Spleen (tissue), 11 donors: ENCODE measurements around the gene GRIK3. TPM values are rescaled to one million over a fixed set of nuclear protein-coding genes. Genes with fewer than 3 reads are reported as not detected.
"Not testable (repeated sequence)": the region's sequence is repeated elsewhere in the genome, so short reads cannot be mapped to it uniquely, and the experiment has no call there.

Experiments used
- DNase-seq: peaks from one replicate; pipeline ENCODE4 v3.0.0-alpha.2; 2020
- H3K27ac ChIP-seq, 8 donors: fragments of 200-600 bp; sonication (generic) in 7 of 8; 1 replicate in 4 of 8; 2 replicates in 4 of 8; pipeline versions ENCODE4 v1.5.0 to v1.8.0; 2016 to 2021; ENCODE audit warnings: inconsistent platforms in 4 of 8, mild to moderate bottlenecking in 4 of 8, moderate library complexity in 1 of 8
- H3K27me3 ChIP-seq, 7 donors: fragments of 200-600 bp; sonication (generic) in 6 of 7; replicated peaks in 1 of 7; 1 replicate in 4 of 7; 2 replicates in 3 of 7; pipeline versions ENCODE4 v1.5.0 to v1.8.0; 2016 to 2021; ENCODE audit warnings: inconsistent platforms in 3 of 7, mild to moderate bottlenecking in 1 of 7
- H3K36me3 ChIP-seq, 6 donors: fragments of 200-600 bp; sonication (generic) in 5 of 6; 1 replicate in 4 of 6; 2 replicates in 2 of 6; pipeline versions ENCODE4 v1.5.0 to v1.8.0; 2016 to 2021; ENCODE audit warnings: inconsistent platforms in 2 of 6
- H3K4me1 ChIP-seq, 6 donors: fragments of 200-600 bp; sonication (generic) in 5 of 6; 1 replicate in 3 of 6; 2 replicates in 3 of 6; pipeline versions ENCODE4 v1.5.0 to v1.8.0; 2016 to 2021; ENCODE audit warnings: inconsistent platforms in 3 of 6
- H3K4me3 ChIP-seq, 8 donors: fragments of 200-600 bp; sonication (generic) in 7 of 8; 1 replicate in 4 of 8; 2 replicates in 4 of 8; pipeline versions ENCODE4 v1.5.0 to v1.8.0; 2016 to 2021; ENCODE audit warnings: inconsistent platforms in 4 of 8, mild to moderate bottlenecking in 4 of 8, moderate library complexity in 2 of 8
- H3K9me3 ChIP-seq, 8 donors: fragments of 200-600 bp; sonication (generic) in 7 of 8; 1 replicate in 4 of 8; 2 replicates in 4 of 8; pipeline versions ENCODE4 v1.5.0 to v1.8.0; 2016 to 2021; ENCODE audit warnings: inconsistent platforms in 4 of 8
- POLR2A ChIP-seq, 3 donors: fragments of 450-650 bp; IDR thresholded peaks; one replicate each; pipeline ENCODE4 v1.5.1; 2017; ENCODE audit warnings: antibody characterized with exemption in 3 of 3, mild to moderate bottlenecking in 1 of 3
- POLR2AphosphoS5 ChIP-seq, 3 donors: sonication (generic); formaldehyde crosslinking; IDR thresholded peaks; one replicate each; pipeline ENCODE4 v1.5.1; 2017; ENCODE audit warnings: antibody characterized with exemption in 3 of 3
- WGBS, 5 donors: extraction: QIAGEN DNeasy Blood & Tissue Kit in 3 of 5; methylation state at CpG; one replicate each; pipeline versions ENCODE4 v1.1.5 to v1.1.7; 2013 to 2018; 5-methylcytosine and 5-hydroxymethylcytosine counted together
- intact Hi-C: fragments of 100-400 bp; cut with DNase I; formaldehyde crosslinking; loops from one replicate; pipeline ENCODE4 v1.15.0; 2023; ENCODE audit warnings: low total_unique reads
- polyA plus RNA-seq, 3 donors: library from polyadenylated mRNA; stranded (reverse); fragments of 200-250 nt; gene quantifications; one replicate each; pipeline ENCODE4 v1.2.1, GENCODE V29; 2013
- total RNA-seq, 7 donors: library from RNA; depleted of rRNA in 3 of 7; stranded (reverse); fragments of >200 nt in 3 of 7; fragmentation: NEBNext Ultra II Directional in 4 of 7; extraction: Animal tissue kit (Norgen Biotek cat#: 25700) in 4 of 7; gene quantifications; one replicate each; pipeline versions ENCODE4 v1.1.0 to v1.2.1, GENCODE V29; 2016 to 2021
- TF ChIP-seq, protein P1 (sequence below), 11 experiments: fragments of 200-600 bp in 7 of 11; fragments of 450-650 bp in 4 of 11; sonication (generic) in 4 of 11; IDR thresholded peaks in 8 of 11; conservative IDR thresholded peaks in 3 of 11; 1 replicate in 7 of 11; 2 replicates in 4 of 11; pipeline versions ENCODE4 v1.4.0 to v1.8.0; 2016 to 2021; ENCODE audit warnings: antibody characterized with exemption in 11 of 11, inconsistent platforms in 4 of 11, mild to moderate bottlenecking in 1 of 11
- donor health status: healthy with polysubstance abuse.
- donor health status: DM: no; HTN: no; CAD: no; lungs with moderate emphysema.
- donor health status: DM: no; HTN: no; CAD: no.
- donor health status: Bipolar disorder and iron deficiency.
- donor health status: healthy.
- donor health status: DM: no; HTN: no; CAD: no.
- donor health status: DM: yes; HTN: yes; CAD: no.

Gene GRIK3
- total and polyA plus RNA-seq, 10 donors: 0.09 to 0.74 (median 0.19) TPM

GRCh38 chr1:36918604-36919003 is 115.7 kb downstream of the GRIK3 start:
- intact Hi-C loops: no loop called here
- WGBS, 5 donors: 78 to 88% (median 79%) methylated on average over 4 of the region's 4 CpGs
- Histone ChIP-seq H3K27ac (no peak overlapping the region), H3K27me3 (peaks cover 0 to 69% (median 10%) of the 10 kb centered on the region in 7 donors), H3K36me3 (no peaks in the 10 kb centered on the region), H3K9me3 (peaks cover 0 to 11% (median 2%) of the 10 kb centered on the region in 8 donors), H3K4me1 (no peaks in the 10 kb centered on the region), H3K4me3 (no peak overlapping the region)
- no peak for DNase-seq
- TF ChIP-seq POLR2A (IDR thresholded peaks at IDR 0.05) (no peak), POLR2AphosphoS5 (IDR thresholded peaks at IDR 0.05) (no peak)
- TF ChIP-seq, protein P1, sequence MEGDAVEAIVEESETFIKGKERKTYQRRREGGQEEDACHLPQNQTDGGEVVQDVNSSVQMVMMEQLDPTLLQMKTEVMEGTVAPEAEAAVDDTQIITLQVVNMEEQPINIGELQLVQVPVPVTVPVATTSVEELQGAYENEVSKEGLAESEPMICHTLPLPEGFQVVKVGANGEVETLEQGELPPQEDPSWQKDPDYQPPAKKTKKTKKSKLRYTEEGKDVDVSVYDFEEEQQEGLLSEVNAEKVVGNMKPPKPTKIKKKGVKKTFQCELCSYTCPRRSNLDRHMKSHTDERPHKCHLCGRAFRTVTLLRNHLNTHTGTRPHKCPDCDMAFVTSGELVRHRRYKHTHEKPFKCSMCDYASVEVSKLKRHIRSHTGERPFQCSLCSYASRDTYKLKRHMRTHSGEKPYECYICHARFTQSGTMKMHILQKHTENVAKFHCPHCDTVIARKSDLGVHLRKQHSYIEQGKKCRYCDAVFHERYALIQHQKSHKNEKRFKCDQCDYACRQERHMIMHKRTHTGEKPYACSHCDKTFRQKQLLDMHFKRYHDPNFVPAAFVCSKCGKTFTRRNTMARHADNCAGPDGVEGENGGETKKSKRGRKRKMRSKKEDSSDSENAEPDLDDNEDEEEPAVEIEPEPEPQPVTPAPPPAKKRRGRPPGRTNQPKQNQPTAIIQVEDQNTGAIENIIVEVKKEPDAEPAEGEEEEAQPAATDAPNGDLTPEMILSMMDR (IDR thresholded peaks at IDR 0.05 in 8 of 11, conservative IDR thresholded peaks at IDR 0.05 in 3 of 11): no peak

GRCh38 chr1:36916542-36916941 is 117.8 kb downstream of the GRIK3 start:
- intact Hi-C loops, H3K27ac ChIP-seq, H3K4me1 ChIP-seq, H3K36me3 ChIP-seq, DNase-seq, H3K4me3 ChIP-seq: not testable (repeated sequence)
- Histone ChIP-seq H3K27me3 (peaks cover 0 to 68% (median 4%) of the 10 kb centered on the region in 7 donors), H3K9me3 (peaks cover 0 to 11% (median 2%) of the 10 kb centered on the region in 8 donors)
- 86 to 90% (median 88%) methylated on average over 2 to 3 of the region's 3 CpGs for WGBS, 5 donors

DNA sequence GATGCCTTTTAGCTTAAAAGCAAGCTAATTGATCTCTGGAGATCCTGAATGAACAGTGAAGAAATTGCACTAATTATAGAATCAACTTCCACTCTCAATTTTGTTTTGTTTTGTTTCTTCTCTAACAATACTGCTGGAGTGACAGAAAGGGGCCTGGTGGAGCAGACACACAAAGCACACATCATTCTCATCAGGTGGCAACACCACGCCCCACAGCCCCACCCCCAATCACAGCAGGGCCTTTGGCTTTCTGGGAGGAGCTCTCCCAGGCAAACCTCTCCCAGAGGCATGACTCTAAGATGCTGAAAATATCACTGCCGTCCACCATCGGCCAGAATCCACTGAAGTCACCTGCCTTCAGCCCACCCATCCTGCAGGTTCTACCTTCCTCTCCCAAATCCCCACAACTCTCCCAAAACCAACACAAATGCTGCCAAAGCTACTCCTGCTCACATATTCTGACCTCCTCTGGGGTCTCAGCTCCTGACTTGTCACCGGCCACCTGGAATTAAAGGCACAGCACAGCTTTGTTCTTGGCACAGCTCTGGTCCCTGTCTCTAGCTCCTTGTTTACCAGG is 120.7 kb downstream of the GRIK3 start:
- Histone ChIP-seq H3K9me3 (peaks cover 0 to 11% (median 2%) of the 10 kb centered on the region in 8 donors), H3K27me3 (peaks cover 0 to 60% (median 0%) of the 10 kb centered on the region in 7 donors), H3K4me3 (no peak overlapping the region), H3K4me1 (no peaks in the 10 kb centered on the region), H3K27ac (no peak overlapping the region), H3K36me3 (no peaks in the 10 kb centered on the region)
- WGBS, 5 donors: 25 to 40% (median 37%) methylated on average over 4 of the region's 4 CpGs
- intact Hi-C loops: no loop called here
- DNase-seq: no peak
- TF ChIP-seq, protein P1 (IDR thresholded peaks at IDR 0.05 in 8 of 11, conservative IDR thresholded peaks at IDR 0.05 in 3 of 11): no peak
- TF ChIP-seq POLR2A (IDR thresholded peaks at IDR 0.05) (no peak), POLR2AphosphoS5 (IDR thresholded peaks at IDR 0.05) (no peak)

DNA sequence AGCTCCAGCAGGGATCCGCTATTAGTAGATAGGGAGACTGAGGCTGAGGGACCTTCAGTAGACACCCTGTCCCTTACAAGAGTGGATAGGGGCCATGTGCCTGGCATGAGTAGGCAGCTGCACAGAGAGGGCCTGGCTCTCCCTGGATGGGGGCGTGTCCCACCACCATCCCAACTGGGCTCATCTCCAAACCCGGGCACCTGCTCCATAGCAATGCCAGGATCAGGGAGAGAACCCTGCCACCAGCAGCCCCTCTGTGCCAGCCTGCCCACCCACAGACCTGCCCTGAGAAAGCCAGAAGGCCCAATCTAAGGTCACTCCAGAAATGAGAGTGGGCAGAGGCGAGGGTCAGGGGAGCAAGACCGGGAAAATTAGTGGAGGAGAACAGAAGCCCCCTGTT is 121.3 kb downstream of the GRIK3 start:
- H3K27ac ChIP-seq: no peak overlapping the region
- no peaks in the 10 kb centered on the region for H3K36me3 ChIP-seq
- no peaks in the 10 kb centered on the region for H3K4me1 ChIP-seq
- H3K4me3 ChIP-seq: no peak overlapping the region
- WGBS, 5 donors: 75 to 95% (median 82%) methylated on average over 3 to 5 of the region's 5 CpGs
- H3K9me3 ChIP-seq: peaks cover 0 to 11% (median 2%) of the 10 kb centered on the region in 8 donors
- intact Hi-C loops: no loop called here
- TF ChIP-seq, protein P1 (IDR thresholded peaks at IDR 0.05 in 8 of 11, conservative IDR thresholded peaks at IDR 0.05 in 3 of 11): no peak
- TF ChIP-seq POLR2A (IDR thresholded peaks at IDR 0.05): no peak
- no peak for DNase-seq
- peaks cover 0 to 63% (median 0%) of the 10 kb centered on the region in 7 donors for H3K27me3 ChIP-seq
